GM19193 (cell line): ENCODE data around the gene STXBP6.

Source experiments
- POLR2A ChIP-seq: IDR thresholded peaks from 4 replicates; pipeline ENCODE4 v1.6.1; 2011; ENCODE audit not compliant: insufficient read depth, insufficient read length; ENCODE audit errors: extremely low read depth

STXBP6 gene

DNA sequence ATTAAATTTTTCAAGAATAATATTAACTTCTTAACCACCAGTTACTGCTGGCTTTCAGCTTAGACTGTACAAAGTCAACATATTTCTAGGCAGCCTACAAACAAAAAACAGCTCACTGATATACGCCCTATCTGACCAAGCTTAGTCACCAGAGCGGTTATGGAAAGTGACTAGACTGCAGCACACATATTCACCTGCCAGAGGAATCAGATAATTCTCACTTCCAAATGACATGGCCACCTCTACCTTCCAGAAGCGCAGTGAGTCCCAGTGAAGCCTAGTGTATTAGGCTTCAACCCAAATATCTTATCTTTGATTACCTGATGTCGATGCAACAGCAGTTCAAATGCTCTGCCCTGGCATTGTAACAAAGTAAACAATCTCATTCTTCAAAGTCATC is 8.5 kb downstream of the STXBP6 start:
- no peak for TF ChIP-seq POLR2A

GRCh38 chr14:25039933-25040332 is 10.0 kb downstream of the STXBP6 start:
- TF ChIP-seq POLR2A = no peak

DNA sequence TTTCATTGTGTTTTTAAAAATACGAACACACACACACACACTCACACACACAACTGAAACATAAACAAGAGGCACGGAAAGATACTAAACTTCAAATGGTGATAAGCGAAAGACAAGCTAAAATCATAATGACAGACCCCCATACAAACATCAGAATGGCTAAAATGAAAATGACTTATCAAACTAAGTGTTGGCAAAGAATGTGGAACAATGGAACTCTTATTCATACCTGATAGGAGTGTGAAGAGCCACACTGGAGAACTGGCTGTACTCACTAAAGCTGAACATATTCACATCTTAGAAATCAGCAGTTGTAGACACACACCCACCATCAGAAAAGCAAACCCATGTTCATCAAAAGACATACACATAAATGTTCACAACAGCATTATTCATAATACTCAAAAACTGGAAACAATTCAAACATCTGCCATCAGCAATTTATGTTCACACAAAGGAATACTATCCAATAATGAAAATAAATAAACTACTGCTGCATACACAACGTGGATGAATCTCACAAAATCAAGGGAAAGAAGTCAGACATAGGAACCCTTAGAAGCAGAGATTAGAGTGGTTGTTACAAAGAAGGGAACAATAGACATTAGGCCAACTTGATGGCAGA is 11.8 kb downstream of the STXBP6 start:
- TF ChIP-seq POLR2A = no peak

DNA sequence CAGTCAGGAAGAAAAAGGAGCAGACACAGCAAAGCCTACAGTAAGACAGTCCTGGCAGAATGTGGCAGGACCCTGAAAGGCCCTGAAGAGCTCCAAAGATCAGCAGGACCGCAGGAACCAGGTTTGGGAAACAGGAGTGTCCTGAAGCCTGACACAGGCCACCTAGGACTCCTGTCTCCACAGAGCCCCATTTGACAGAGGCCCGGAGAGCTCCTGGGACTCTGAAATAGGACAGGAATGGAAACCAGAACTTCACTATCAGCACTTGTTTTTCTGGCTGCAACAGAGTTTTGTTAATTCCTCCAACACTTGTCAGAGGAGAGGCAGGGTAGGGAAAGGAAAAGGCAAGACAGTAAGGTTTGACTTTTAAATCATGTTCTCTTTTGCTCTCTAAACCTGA is 12.9 kb downstream of the STXBP6 start:
- no peak for TF ChIP-seq POLR2A

- no peak for TF ChIP-seq POLR2A
Measured at GRCh38 chr14:25034803-25035681, 14.9 kb downstream of the STXBP6 start.

DNA sequence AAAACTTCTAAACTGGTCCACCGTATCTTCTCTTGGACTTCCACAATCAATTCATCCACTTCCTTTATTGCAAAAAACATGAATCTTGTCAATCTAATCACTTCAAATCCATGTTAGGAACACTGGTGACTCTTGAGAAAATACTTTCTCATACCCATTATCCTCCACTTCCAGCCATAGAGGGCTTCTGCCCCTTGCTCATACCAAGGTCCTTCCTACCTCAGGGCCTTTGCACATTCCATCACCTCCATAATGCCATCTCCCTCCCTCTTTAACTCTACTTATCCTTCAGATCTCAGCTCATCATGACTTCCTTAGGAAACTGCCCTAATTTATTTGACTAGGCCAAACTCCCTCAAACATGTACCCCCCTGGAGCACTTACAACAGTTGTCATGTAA is 16.6 kb downstream of the STXBP6 start:
- no peak for TF ChIP-seq POLR2A

- no peak for TF ChIP-seq POLR2A
Measured at GRCh38 chr14:25032092-25032784, 17.7 kb downstream of the STXBP6 start.

DNA sequence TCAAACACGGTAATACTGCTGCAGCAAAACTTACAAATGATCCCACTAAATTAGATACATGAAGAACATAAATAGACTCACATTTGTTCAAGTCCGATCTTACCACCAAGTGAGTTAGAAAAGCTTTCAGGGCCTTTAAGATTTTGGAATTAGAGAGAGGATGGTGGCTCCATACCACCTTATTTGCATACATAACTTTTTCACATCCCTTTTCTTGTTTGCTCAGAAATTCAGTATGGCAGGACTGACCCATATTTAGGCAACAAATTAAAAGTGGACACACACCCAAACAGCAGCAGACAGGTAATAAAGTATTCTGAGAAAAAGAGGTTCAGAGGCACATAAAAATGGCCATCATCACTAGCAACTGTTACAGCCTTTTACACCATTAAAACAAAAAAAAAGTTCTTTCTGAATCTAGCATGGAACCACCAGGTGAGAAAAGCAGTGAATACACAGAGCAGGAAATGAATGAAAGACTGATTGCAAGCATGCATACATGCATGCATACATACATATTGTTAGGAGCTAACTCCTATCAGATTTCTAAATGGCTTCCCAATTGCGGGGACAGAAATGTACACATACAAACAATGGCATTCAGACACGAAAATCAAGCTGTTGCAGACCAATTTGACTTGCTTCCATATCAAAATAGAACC is 23.3 kb downstream of the STXBP6 start:
- TF ChIP-seq POLR2A = no peak

- no peak for TF ChIP-seq POLR2A
Measured at GRCh38 chr14:25019892-25020291, 30.1 kb downstream of the STXBP6 start.

DNA sequence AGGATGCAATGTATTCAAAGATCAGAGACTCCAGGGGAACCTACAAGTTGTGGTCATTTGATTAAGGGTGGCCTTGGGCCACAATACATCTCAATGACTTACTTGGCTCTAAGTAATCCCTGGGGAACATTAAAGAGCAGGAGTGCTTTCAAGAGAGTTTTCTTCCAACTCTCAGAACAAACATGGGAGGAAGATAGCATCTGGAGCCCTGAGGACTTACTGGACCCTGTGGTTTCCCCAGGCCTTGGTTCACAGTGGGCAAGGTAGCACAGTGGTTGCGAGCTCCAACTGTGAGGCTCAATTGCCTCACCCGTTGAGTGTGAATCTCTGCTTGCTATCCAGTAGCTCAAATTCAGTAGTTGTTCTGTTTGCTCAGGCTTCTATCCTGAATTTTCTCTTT is 32.4 kb downstream of the STXBP6 start:
- TF ChIP-seq POLR2A = no peak

DNA sequence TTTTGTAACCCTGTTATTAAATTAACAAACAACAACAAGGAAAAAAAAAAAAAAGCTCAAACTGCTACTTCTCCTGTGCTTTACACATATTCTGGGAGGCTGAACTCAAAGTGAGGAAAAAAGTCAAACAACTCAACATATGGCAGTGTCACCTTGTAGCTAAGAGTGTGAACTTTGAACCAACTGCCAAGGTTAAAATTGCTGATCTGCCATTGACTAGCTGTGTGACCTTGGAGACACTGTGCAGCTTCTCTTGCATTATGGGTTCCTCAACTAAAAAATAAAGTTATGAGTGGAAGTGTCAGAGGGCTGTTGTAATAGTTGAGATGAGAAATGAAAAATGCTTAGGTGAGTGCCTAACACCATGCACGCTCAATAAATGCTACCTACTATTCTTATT is 34.2 kb downstream of the STXBP6 start:
- no peak for TF ChIP-seq POLR2A

- no peak for TF ChIP-seq POLR2A
Measured at GRCh38 chr14:25014440-25014839, 35.5 kb downstream of the STXBP6 start.

DNA sequence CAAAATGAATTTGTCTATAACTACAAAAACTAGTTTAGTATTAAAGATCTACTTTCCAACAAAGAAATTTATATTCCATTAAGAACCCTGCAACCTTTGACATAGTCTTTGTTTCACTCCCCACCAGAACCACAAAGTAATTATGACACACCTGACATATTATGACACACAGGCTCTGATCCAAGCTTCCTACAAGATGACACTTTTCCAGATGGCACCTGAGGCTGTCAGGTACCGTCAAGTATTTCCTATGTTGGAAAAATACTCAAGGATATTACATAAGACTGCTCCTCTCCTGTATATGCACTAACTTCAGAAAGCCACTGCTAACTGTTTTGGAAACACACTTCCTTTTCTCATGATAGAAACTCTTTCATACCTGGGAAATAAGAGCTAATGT is 38.9 kb downstream of the STXBP6 start:
- no peak for TF ChIP-seq POLR2A

DNA sequence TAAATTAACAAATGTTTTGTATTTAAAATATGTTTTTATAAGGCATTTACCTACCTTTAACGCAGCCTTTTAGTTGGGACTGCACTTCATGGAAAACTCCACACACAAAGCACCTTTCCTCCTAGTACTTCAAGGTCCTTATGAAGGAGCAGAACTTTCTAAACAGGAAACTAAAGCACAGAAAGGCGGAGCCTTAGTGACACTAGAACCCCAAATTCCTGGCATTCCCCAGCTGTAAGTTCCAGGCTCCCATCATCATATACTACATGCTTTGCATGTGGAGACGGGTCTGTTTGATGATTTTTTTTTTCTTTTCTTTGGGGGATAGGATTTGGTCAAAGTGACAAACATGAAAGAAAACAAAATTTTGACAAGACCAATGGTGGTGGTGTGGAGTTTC is 39.5 kb downstream of the STXBP6 start:
- no peak for TF ChIP-seq POLR2A

DNA sequence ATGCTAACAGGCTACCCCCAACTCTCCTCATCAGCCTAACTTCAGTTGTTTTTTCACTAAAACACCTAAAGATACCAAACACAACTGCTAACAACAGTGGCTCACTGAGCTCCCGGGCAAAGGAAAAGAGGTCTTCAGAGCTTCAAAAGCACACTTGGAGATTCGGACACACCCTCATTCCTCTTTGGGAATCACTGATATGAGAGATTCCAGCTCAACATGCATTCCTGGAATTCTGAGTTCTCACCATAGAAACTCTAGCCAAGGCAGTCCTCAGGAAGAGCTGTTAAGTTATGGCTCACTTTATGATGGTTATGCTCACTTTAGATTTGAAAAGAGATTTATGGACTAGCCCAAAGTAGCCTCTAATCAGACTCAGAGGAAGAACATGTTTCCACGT is 40.1 kb downstream of the STXBP6 start:
- no peak for TF ChIP-seq POLR2A
